Measurements from ENCODE around the gene ACOT7.

The ACOT7 gene

GRCh38 chr1:6251681-6252373 lies 141.7 kb downstream of the ACOT7 start:
- no peak for DNase-seq (ENCODE audit: low read depth in 2 of 2)

GRCh38 chr1:6251233-6251632 lies 142.3 kb downstream of the ACOT7 start:
- no peak for DNase-seq (ENCODE audit: low read depth in 2 of 2)

- DNase-seq (ENCODE audit: low read depth in 2 of 2), result no peak
Observed at GRCh38 chr1:6249739-6250689, 143.6 kb downstream of the ACOT7 start.

- DNase-seq (ENCODE audit: low read depth in 2 of 2), result no peak
Observed at GRCh38 chr1:6248932-6249738, 144.4 kb downstream of the ACOT7 start.

GRCh38 chr1:6248161-6248776 lies 145.3 kb downstream of the ACOT7 start:
- DNase-seq (ENCODE audit: low read depth in 2 of 2), result no peak

GRCh38 chr1:6247651-6248050 lies 145.9 kb downstream of the ACOT7 start:
- DNase-seq (ENCODE audit: low read depth in 2 of 2), result no peak

GRCh38 chr1:6246497-6247467 lies 146.8 kb downstream of the ACOT7 start:
- peak; percentile 50 to 52 for DNase-seq (ENCODE audit: low read depth in 2 of 2)

- no peak for DNase-seq (ENCODE audit: low read depth in 2 of 2)
Observed at GRCh38 chr1:6245869-6246496, 147.6 kb downstream of the ACOT7 start.

GRCh38 chr1:6245086-6245868 lies 148.3 kb downstream of the ACOT7 start:
- peak; percentile 29 to 36 for DNase-seq (ENCODE audit: low read depth in 2 of 2)

GRCh38 chr1:6244401-6245049 lies 149.0 kb downstream of the ACOT7 start:
- no peak for DNase-seq (ENCODE audit: low read depth in 2 of 2)

GRCh38 chr1:6243993-6244392 lies 149.6 kb downstream of the ACOT7 start, which contains the start of gene HES3:
Gene HES3 (plus strand): TSS chr1:6244179. CDS start chr1:6244366, 187 bp downstream.
- DNase-seq (ENCODE audit: low read depth in 2 of 2), result no peak

- DNase-seq (ENCODE audit: low read depth in 2 of 2), result no peak
Observed at GRCh38 chr1:6243053-6243834, 150.3 kb downstream of the ACOT7 start.

GRCh38 chr1:6241887-6242740 lies 151.5 kb downstream of the ACOT7 start:
- no peak for DNase-seq (ENCODE audit: low read depth in 2 of 2)

- DNase-seq (ENCODE audit: low read depth in 2 of 2), result no peak
Observed at GRCh38 chr1:6241107-6241886, 152.3 kb downstream of the ACOT7 start.

GRCh38 chr1:6239950-6240768 lies 153.4 kb downstream of the ACOT7 start:
- no peak for DNase-seq (ENCODE audit: low read depth in 2 of 2)

All from stimulated activated CD8-positive, alpha-beta memory T cell treated with anti-CD3 and anti-CD28 coated beads, Interleukin-15, amount 100 ng/mL, for 4 hours (primary cell).